Liver (tissue), 9 donors: ENCODE data around the gene TRIM38. TPM values are rescaled to one million over a fixed set of nuclear protein-coding genes. Genes with fewer than 3 reads are reported as not detected.

Experiments
- DNase-seq: peaks from one replicate; pipeline ENCODE4 v3.0.0-alpha.2; 2017; ENCODE audit warnings: low spot score
- H3K27ac ChIP-seq, 2 donors: one replicate each; pipeline ENCODE4 v1.7.0; 2013; ENCODE audit warnings: inconsistent platforms in 2 of 2, low read length in 2 of 2, control low read depth in 1 of 2, low read depth in 1 of 2, mild to moderate bottlenecking in 1 of 2
- H3K27me3 ChIP-seq, 4 donors: one replicate each; pipeline versions ENCODE4 v1.6.1 to v1.7.0; 2013; ENCODE audit warnings: low read length in 3 of 4, inconsistent platforms in 1 of 4, mild to moderate bottlenecking in 1 of 4, moderate library complexity in 1 of 4; ENCODE audit not compliant: control insufficient read depth in 4 of 4, insufficient read depth in 4 of 4
- H3K36me3 ChIP-seq, 4 donors: one replicate each; pipeline versions ENCODE4 v1.6.1 to v1.7.0; 2013; ENCODE audit warnings: low read length in 3 of 4, mild to moderate bottlenecking in 3 of 4, low read depth in 1 of 4, moderate library complexity in 1 of 4; ENCODE audit not compliant: control insufficient read depth in 4 of 4, insufficient read depth in 3 of 4
- H3K4me1 ChIP-seq, 4 donors: one replicate each; pipeline versions ENCODE4 v1.6.1 to v1.7.0; 2013; ENCODE audit warnings: low read length in 3 of 4, mild to moderate bottlenecking in 3 of 4, moderate library complexity in 1 of 4; ENCODE audit not compliant: control insufficient read depth in 4 of 4, insufficient read depth in 4 of 4
- H3K4me3 ChIP-seq, 3 donors: one replicate each; pipeline versions ENCODE4 v1.6.1 to v1.7.0; 2013; ENCODE audit warnings: low read length in 3 of 3, control low read depth in 1 of 3, low read depth in 1 of 3, mild to moderate bottlenecking in 1 of 3
- H3K9ac ChIP-seq, 2 donors: one replicate each; pipeline ENCODE4 v1.7.0; 2013; ENCODE audit warnings: low read length in 2 of 2, mild to moderate bottlenecking in 2 of 2, moderate library complexity in 2 of 2, control low read depth in 1 of 2, low read depth in 1 of 2
- H3K9me3 ChIP-seq, 4 donors: one replicate each; pipeline versions ENCODE4 v1.6.1 to v1.7.0; 2013; ENCODE audit warnings: low read length in 3 of 4; ENCODE audit not compliant: control insufficient read depth in 4 of 4
- EGR1 ChIP-seq, 2 donors: IDR thresholded peaks; 2 replicates each; pipeline ENCODE4 v1.6.1; 2016 to 2018; ENCODE audit warnings: antibody characterized with exemption in 2 of 2, low read depth in 2 of 2
- FOXA1 ChIP-seq: IDR thresholded peaks from 2 replicates; pipeline ENCODE4 v1.6.1; 2016; ENCODE audit warnings: antibody characterized with exemption
- FOXA2 ChIP-seq: IDR thresholded peaks from 2 replicates; pipeline ENCODE4 v1.6.1; 2016; ENCODE audit warnings: antibody characterized with exemption
- GABPA ChIP-seq, 2 donors: IDR thresholded peaks in 1 of 2; conservative IDR thresholded peaks in 1 of 2; 2 replicates each; pipeline ENCODE4 v1.6.1; 2016; ENCODE audit warnings: antibody characterized with exemption in 2 of 2, mild to moderate bottlenecking in 1 of 2, moderate library complexity in 1 of 2
- HNF4G ChIP-seq: IDR thresholded peaks from 2 replicates; pipeline ENCODE4 v1.6.1; 2016; ENCODE audit warnings: antibody characterized with exemption
- JUND ChIP-seq, 2 donors: IDR thresholded peaks; 2 replicates each; pipeline ENCODE4 v1.6.1; 2016; ENCODE audit warnings: antibody characterized with exemption in 2 of 2
- RAD21 ChIP-seq, 2 donors: IDR thresholded peaks; 2 replicates each; pipeline ENCODE4 v1.6.1; 2016; ENCODE audit warnings: antibody characterized with exemption in 2 of 2, mild to moderate bottlenecking in 2 of 2
- RXRA ChIP-seq, 2 donors: IDR thresholded peaks; 2 replicates each; pipeline ENCODE4 v1.6.1; 2017 to 2018; ENCODE audit warnings: antibody characterized with exemption in 2 of 2, mild to moderate bottlenecking in 1 of 2
- SP1 ChIP-seq: IDR thresholded peaks from 2 replicates; pipeline ENCODE4 v1.6.1; 2018; ENCODE audit warnings: antibody characterized with exemption, mild to moderate bottlenecking
- TAF1 ChIP-seq: conservative IDR thresholded peaks from 2 replicates; pipeline ENCODE4 v1.6.1; 2016; ENCODE audit warnings: antibody characterized with exemption, mild to moderate bottlenecking
- YY1 ChIP-seq: IDR thresholded peaks from 2 replicates; pipeline ENCODE4 v1.6.1; 2016; ENCODE audit warnings: antibody characterized with exemption, mild to moderate bottlenecking
- WGBS: extraction: QIAGEN DNeasy Blood & Tissue Kit; methylation state at CpG from one replicate; pipeline ENCODE4 v1.1.7; 2013; 5-methylcytosine and 5-hydroxymethylcytosine counted together
- polyA plus RNA-seq, 2 donors: library from polyadenylated mRNA; stranded (reverse) in 1 of 2; unstranded in 1 of 2; fragments of 200-250 nt in 1 of 2; fragments of >200 nt in 1 of 2; fragmentation: Nextera tagmentation in 1 of 2; extraction: Ambion mirVana in 1 of 2; gene quantifications; one replicate each; pipeline versions ENCODE4 v1.2.1 to v1.2.3, GENCODE V29; 2013 to 2015
- total RNA-seq, 2 donors: library from RNA; depleted of rRNA; stranded (reverse); fragments of >200 nt; gene quantifications; one replicate each; pipeline ENCODE4 v1.2.3, GENCODE V29; 2014
- TF ChIP-seq, protein P1 (sequence below): IDR thresholded peaks from 2 replicates; pipeline ENCODE4 v1.6.1; 2016; ENCODE audit warnings: antibody characterized with exemption, mild to moderate bottlenecking
- TF ChIP-seq, protein P2 (sequence below): IDR thresholded peaks from 2 replicates; pipeline ENCODE4 v1.6.1; 2016; ENCODE audit warnings: antibody characterized with exemption
- TF ChIP-seq, protein P3 (sequence below): IDR thresholded peaks from 2 replicates; pipeline ENCODE4 v1.6.1; 2016; ENCODE audit warnings: antibody characterized with exemption
- TF ChIP-seq, protein P4 (sequence below): IDR thresholded peaks from 2 replicates; pipeline ENCODE4 v1.6.1; 2016; ENCODE audit warnings: antibody characterized with exemption
- donor health status: healthy.
- donor health status: healthy.
- donor health status: healthy.
- donor health status: healthy.
- donor health status: healthy.

The TRIM38 gene
- total and polyA plus RNA-seq, 4 donors: 1.5 to 3.9 (median 2.9) TPM

DNA sequence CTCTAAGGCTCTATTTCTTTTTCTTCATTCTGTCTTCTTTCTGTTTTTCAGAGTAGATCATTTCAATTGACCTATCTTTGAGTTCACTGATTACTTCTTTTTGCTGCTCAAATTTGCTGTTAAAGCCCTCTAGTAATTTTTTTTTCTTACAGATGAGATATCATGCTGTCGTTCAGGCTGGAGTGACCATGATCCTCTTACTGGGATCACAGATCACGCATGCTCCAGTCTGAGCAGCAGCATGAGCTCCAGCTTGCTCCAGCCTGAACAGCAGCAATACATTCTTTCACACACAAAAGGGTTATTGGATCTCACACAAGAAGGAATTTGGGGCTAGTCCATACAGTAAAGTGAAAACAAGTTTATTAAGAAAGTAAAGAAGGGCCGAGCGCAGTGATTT, 12.3 kb upstream of the TRIM38 start:
- Histone ChIP-seq H3K4me1 (no peaks in the 10 kb centered on the region), H3K4me3 (no peak overlapping the region), H3K27ac (no peak overlapping the region), H3K9me3 (no peaks in the 10 kb centered on the region), H3K27me3 (no peaks in the 10 kb centered on the region), H3K36me3 (no peaks in the 10 kb centered on the region), H3K9ac (no peak overlapping the region)
- no peak for DNase-seq
- WGBS: 90% methylated on average over 4 of the region's 4 CpGs
- TF ChIP-seq FOXA1 (no peak), FOXA2 (no peak), JUND (IDR thresholded peaks at IDR 0.05) (no peak), EGR1 (IDR thresholded peaks at IDR 0.05; ENCODE audit: low read depth in 2 of 2) (no peak), YY1 (no peak), RAD21 (IDR thresholded peaks at IDR 0.05) (no peak)
- TF ChIP-seq, protein P1, sequence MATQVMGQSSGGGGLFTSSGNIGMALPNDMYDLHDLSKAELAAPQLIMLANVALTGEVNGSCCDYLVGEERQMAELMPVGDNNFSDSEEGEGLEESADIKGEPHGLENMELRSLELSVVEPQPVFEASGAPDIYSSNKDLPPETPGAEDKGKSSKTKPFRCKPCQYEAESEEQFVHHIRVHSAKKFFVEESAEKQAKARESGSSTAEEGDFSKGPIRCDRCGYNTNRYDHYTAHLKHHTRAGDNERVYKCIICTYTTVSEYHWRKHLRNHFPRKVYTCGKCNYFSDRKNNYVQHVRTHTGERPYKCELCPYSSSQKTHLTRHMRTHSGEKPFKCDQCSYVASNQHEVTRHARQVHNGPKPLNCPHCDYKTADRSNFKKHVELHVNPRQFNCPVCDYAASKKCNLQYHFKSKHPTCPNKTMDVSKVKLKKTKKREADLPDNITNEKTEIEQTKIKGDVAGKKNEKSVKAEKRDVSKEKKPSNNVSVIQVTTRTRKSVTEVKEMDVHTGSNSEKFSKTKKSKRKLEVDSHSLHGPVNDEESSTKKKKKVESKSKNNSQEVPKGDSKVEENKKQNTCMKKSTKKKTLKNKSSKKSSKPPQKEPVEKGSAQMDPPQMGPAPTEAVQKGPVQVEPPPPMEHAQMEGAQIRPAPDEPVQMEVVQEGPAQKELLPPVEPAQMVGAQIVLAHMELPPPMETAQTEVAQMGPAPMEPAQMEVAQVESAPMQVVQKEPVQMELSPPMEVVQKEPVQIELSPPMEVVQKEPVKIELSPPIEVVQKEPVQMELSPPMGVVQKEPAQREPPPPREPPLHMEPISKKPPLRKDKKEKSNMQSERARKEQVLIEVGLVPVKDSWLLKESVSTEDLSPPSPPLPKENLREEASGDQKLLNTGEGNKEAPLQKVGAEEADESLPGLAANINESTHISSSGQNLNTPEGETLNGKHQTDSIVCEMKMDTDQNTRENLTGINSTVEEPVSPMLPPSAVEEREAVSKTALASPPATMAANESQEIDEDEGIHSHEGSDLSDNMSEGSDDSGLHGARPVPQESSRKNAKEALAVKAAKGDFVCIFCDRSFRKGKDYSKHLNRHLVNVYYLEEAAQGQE: no peak

DNA sequence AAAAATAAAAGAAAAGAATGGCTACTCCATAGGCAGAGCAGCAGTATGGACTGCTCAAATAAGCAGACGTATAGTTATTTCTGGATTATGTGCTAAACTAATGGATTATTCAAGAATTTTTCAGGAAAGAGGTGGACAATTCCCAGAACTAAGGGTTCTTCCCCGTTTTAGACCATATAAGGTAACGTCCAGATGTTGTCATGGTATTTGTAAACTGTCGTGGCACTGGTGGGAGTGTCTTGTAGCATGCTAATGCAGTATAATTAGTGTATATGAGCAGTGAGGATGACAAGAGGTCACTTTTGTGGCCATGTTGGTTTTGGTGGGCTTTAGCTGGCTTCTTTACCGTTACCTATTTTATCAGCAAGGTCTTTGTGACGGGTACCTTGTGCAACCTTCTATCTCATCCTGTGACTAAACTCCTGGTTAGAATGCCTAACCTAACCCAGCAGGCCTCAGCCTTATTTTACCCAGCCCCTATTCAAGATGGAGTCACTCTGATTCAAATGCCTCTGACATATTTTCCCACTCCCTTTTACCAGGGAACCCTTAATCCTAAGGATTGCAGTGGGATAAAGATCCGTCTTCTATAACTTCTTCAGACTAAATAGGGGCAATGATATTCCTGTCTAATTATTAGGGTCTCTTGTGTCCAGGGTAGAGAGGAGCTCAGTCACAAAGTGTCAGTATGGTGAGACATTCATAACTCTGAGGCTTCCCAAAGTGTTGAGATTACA, 11.1 kb upstream of the TRIM38 start:
- no peak overlapping the region for H3K27ac ChIP-seq
- H3K27me3 ChIP-seq: no peaks in the 10 kb centered on the region
- DNase-seq: no peak
- H3K9ac ChIP-seq: no peak overlapping the region
- H3K4me3 ChIP-seq: no peak overlapping the region
- 93% methylated on average over 7 of the region's 7 CpGs for WGBS
- TF ChIP-seq FOXA2 (no peak), TAF1 (no peak), EGR1 (IDR thresholded peaks at IDR 0.05; ENCODE audit: low read depth in 2 of 2) (no peak), SP1 (no peak), FOXA1 (no peak), RAD21 (IDR thresholded peaks at IDR 0.05) (no peak), HNF4G (no peak), JUND (IDR thresholded peaks at IDR 0.05) (no peak), RXRA (IDR thresholded peaks at IDR 0.05) (no peak), YY1 (no peak), GABPA (IDR thresholded peaks at IDR 0.05 in 1 of 2, conservative IDR thresholded peaks at IDR 0.05 in 1 of 2) (no peak)
- TF ChIP-seq, protein P2, sequence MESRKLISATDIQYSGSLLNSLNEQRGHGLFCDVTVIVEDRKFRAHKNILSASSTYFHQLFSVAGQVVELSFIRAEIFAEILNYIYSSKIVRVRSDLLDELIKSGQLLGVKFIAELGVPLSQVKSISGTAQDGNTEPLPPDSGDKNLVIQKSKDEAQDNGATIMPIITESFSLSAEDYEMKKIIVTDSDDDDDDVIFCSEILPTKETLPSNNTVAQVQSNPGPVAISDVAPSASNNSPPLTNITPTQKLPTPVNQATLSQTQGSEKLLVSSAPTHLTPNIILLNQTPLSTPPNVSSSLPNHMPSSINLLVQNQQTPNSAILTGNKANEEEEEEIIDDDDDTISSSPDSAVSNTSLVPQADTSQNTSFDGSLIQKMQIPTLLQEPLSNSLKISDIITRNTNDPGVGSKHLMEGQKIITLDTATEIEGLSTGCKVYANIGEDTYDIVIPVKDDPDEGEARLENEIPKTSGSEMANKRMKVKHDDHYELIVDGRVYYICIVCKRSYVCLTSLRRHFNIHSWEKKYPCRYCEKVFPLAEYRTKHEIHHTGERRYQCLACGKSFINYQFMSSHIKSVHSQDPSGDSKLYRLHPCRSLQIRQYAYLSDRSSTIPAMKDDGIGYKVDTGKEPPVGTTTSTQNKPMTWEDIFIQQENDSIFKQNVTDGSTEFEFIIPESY: no peak
- TF ChIP-seq, protein P1: no peak
- TF ChIP-seq, protein P3, sequence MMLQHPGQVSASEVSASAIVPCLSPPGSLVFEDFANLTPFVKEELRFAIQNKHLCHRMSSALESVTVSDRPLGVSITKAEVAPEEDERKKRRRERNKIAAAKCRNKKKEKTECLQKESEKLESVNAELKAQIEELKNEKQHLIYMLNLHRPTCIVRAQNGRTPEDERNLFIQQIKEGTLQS: no peak
- TF ChIP-seq, protein P4, sequence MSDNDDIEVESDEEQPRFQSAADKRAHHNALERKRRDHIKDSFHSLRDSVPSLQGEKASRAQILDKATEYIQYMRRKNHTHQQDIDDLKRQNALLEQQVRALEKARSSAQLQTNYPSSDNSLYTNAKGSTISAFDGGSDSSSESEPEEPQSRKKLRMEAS: no peak
- no peaks in the 10 kb centered on the region for H3K36me3 ChIP-seq
- no peaks in the 10 kb centered on the region for H3K4me1 ChIP-seq
- no peaks in the 10 kb centered on the region for H3K9me3 ChIP-seq
